ENCODE data around the gene DLGAP1. TPM values are rescaled to one million over a fixed set of nuclear protein-coding genes. Genes with fewer than 3 reads are reported as not detected.

The DLGAP1 gene
- total RNA-seq, 1 donor from 2014 or later: 0.05 TPM

- Histone ChIP-seq H3K36me3 (no peaks in the 10 kb centered on the region), H3K9me3 (replicated peaks) (no peaks in the 10 kb centered on the region), H3K4me1 (no peaks in the 10 kb centered on the region), H3K27ac (replicated peaks) (no peak overlapping the region), H3K4me3 (no peak overlapping the region), H3K27me3 (ENCODE audit: low read depth) (no peaks in the 10 kb centered on the region)
- intact Hi-C loops (cut with micrococcal nuclease): no loop called here
- DNase-seq: no peak
- TF ChIP-seq CTCF (IDR thresholded peaks at IDR 0.05; ENCODE audit: borderline replicate concordance): no peak
Measured at GRCh38 chr18:4193086-4193485, 262.0 kb downstream of the DLGAP1 start.

GRCh38 chr18:4181882-4182568 lies 273.1 kb downstream of the DLGAP1 start:
- Histone ChIP-seq H3K4me1 (no peaks in the 10 kb centered on the region), H3K36me3 (no peaks in the 10 kb centered on the region), H3K4me3 (no peak overlapping the region), H3K9me3 (replicated peaks) (peaks cover 17% of the 10 kb centered on the region), H3K27me3 (ENCODE audit: low read depth) (no peaks in the 10 kb centered on the region), H3K27ac (replicated peaks) (no peak overlapping the region)
- no peak for TF ChIP-seq CTCF (IDR thresholded peaks at IDR 0.05; ENCODE audit: borderline replicate concordance)
- intact Hi-C loops (cut with micrococcal nuclease): no loop called here
- no peak for DNase-seq

- Histone ChIP-seq H3K4me3 (no peak overlapping the region), H3K36me3 (no peaks in the 10 kb centered on the region), H3K9me3 (replicated peaks) (peaks cover 10% of the 10 kb centered on the region), H3K27ac (replicated peaks) (no peak overlapping the region), H3K4me1 (no peaks in the 10 kb centered on the region), H3K27me3 (ENCODE audit: low read depth) (no peaks in the 10 kb centered on the region)
- TF ChIP-seq CTCF (IDR thresholded peaks at IDR 0.05; ENCODE audit: borderline replicate concordance): no peak
- intact Hi-C loops (cut with micrococcal nuclease): no loop called here
- no peak for DNase-seq
Measured at GRCh38 chr18:4181086-4181485, 274.0 kb downstream of the DLGAP1 start.

- Histone ChIP-seq H3K9me3 (replicated peaks) (peaks cover 4% of the 10 kb centered on the region), H3K4me3 (no peak overlapping the region), H3K36me3 (no peaks in the 10 kb centered on the region), H3K27me3 (ENCODE audit: low read depth) (no peaks in the 10 kb centered on the region), H3K4me1 (no peaks in the 10 kb centered on the region), H3K27ac (replicated peaks) (no peak overlapping the region)
- TF ChIP-seq CTCF (IDR thresholded peaks at IDR 0.05; ENCODE audit: borderline replicate concordance): no peak
- intact Hi-C loops (cut with micrococcal nuclease): no loop called here
- no peak for DNase-seq
Measured at GRCh38 chr18:4172196-4173100, 282.7 kb downstream of the DLGAP1 start.

GRCh38 chr18:4157352-4157751 lies 297.8 kb downstream of the DLGAP1 start:
- Histone ChIP-seq H3K27me3 (ENCODE audit: low read depth) (no peaks in the 10 kb centered on the region), H3K27ac (replicated peaks) (no peak overlapping the region), H3K9me3 (replicated peaks) (no peaks in the 10 kb centered on the region), H3K4me1 (no peaks in the 10 kb centered on the region), H3K4me3 (no peak overlapping the region), H3K36me3 (no peaks in the 10 kb centered on the region)
- DNase-seq: no peak
- intact Hi-C loops (cut with micrococcal nuclease): no loop called here
- no peak for TF ChIP-seq CTCF (IDR thresholded peaks at IDR 0.05; ENCODE audit: borderline replicate concordance)
